IMR-90 (cell line): ENCODE measurements around the gene RAP2B. TPM values are rescaled to one million over a fixed set of nuclear protein-coding genes. Genes with fewer than 3 reads are reported as not detected.

Experiments
- ATAC-seq: fragments of 200-7000 bp; cut with Tn5 transposase; 2 replicates; pipeline ENCODE4 v1.9.1; 2020; ENCODE audit warnings: low read depth, mild to moderate bottlenecking, moderate library complexity
- BruUV-seq: library from RNA; stranded (reverse); fragments of 400-500 nt; replicated peaks from 2 replicates; lab custom pipeline; 2021; lab: Mats Ljungman, UMichigan
- CTCF ChIA-PET: fragments of 300-600 bp; formaldehyde crosslinking; extraction: SDS; loops from one replicate; lab custom pipeline; 2021; ENCODE audit warnings: antibody characterized with exemption; lab: Yijun Ruan, JAX
- POLR2A ChIA-PET: fragments of 300-600 bp; sonication (Branson Sonifier 250); formaldehyde crosslinking; loops from one replicate; lab custom pipeline; 2022; ENCODE audit warnings: antibody characterized with exemption; ENCODE audit not compliant: unreplicated experiment; lab: Charles Lee
- DNase-seq: peaks from one replicate; pipeline ENCODE4 v3.0.0; 2013
- H2AFZ ChIP-seq: replicated peaks from 2 replicates; pipeline ENCODE3; 2013; ENCODE audit warnings: low read length, mild to moderate bottlenecking; ENCODE audit not compliant: poor library complexity
- H2AK5ac ChIP-seq: 2 replicates; pipeline ENCODE4 v1.6.1; 2013; ENCODE audit warnings: low read depth, low read length, inconsistent platforms
- H2AK9ac ChIP-seq: replicated peaks from 2 replicates; pipeline ENCODE3; 2013; ENCODE audit warnings: mild to moderate bottlenecking, low read depth, low read length, moderate library complexity; ENCODE audit not compliant: poor library complexity
- H2BK120ac ChIP-seq: 2 replicates; pipeline ENCODE4 v1.6.1; 2013; ENCODE audit warnings: low read depth, low read length, inconsistent platforms
- H2BK15ac ChIP-seq: 3 replicates; pipeline ENCODE4 v1.6.1; 2013; ENCODE audit warnings: low read depth, low read length, inconsistent platforms
- H2BK20ac ChIP-seq: 2 replicates; pipeline ENCODE4 v1.6.1; 2013; ENCODE audit warnings: low read depth, mild to moderate bottlenecking, inconsistent platforms, low read length, moderate library complexity
- H2BK5ac ChIP-seq: 2 replicates; pipeline ENCODE4 v1.6.1; 2013; ENCODE audit warnings: mild to moderate bottlenecking, low read depth, low read length, inconsistent platforms; ENCODE audit not compliant: poor library complexity, severe bottlenecking
- H3K14ac ChIP-seq: replicated peaks from 2 replicates; pipeline ENCODE4 v1.6.1; 2013; ENCODE audit warnings: low read depth, low read length, inconsistent platforms
- H3K18ac ChIP-seq: 2 replicates; pipeline ENCODE4 v1.6.1; 2013; ENCODE audit warnings: low read depth, low read length, control low read depth
- H3K23ac ChIP-seq: 2 replicates; pipeline ENCODE4 v1.6.1; 2013; ENCODE audit warnings: low read depth, low read length, inconsistent platforms
- H3K27ac ChIP-seq: 2 replicates; pipeline ENCODE4 v1.5.1; 2013; ENCODE audit warnings: mild to moderate bottlenecking, control low read depth, low read length; ENCODE audit not compliant: insufficient read depth
- H3K27me3 ChIP-seq: 2 replicates; pipeline ENCODE4 v1.6.1; 2013; ENCODE audit warnings: low read length; ENCODE audit not compliant: control insufficient read depth, insufficient read depth
- H3K36me3 ChIP-seq: 2 replicates; pipeline ENCODE4 v1.6.1; 2013; ENCODE audit warnings: low read length, mixed read lengths; ENCODE audit not compliant: control insufficient read depth, insufficient read depth
- H3K4ac ChIP-seq: 2 replicates; pipeline ENCODE4 v1.6.1; 2013; ENCODE audit warnings: low read depth, low read length, inconsistent platforms
- H3K4me1 ChIP-seq: 2 replicates; pipeline ENCODE4 v1.6.1; 2013; ENCODE audit warnings: low read length, mixed read lengths; ENCODE audit not compliant: control insufficient read depth, insufficient read depth
- H3K4me2 ChIP-seq: 2 replicates; pipeline ENCODE4 v1.6.1; 2013; ENCODE audit warnings: low read depth, mild to moderate bottlenecking, control low read depth, low read length, moderate library complexity
- H3K4me3 ChIP-seq: 2 replicates; pipeline ENCODE4 v1.5.1; 2013; ENCODE audit warnings: low read depth, mild to moderate bottlenecking, control low read depth, low read length, moderate library complexity; ENCODE audit not compliant: insufficient read depth
- H3K56ac ChIP-seq: 2 replicates; pipeline ENCODE4 v1.6.1; 2013; ENCODE audit warnings: low read length, inconsistent platforms; ENCODE audit not compliant: insufficient read depth; ENCODE audit errors: extremely low read depth
- H3K79me1 ChIP-seq, 2 experiments: 2 replicates each; pipeline ENCODE4 v1.6.1; 2013; ENCODE audit warnings: low read length in 2 of 2, inconsistent platforms in 1 of 2, low read depth in 1 of 2
- H3K9ac ChIP-seq: 2 replicates; pipeline ENCODE4 v1.6.1; 2013; ENCODE audit warnings: low read depth, low read length, control low read depth
- H3K9me1 ChIP-seq: 2 replicates; pipeline ENCODE4 v1.6.1; 2013; ENCODE audit warnings: low read length, inconsistent platforms; ENCODE audit not compliant: insufficient read depth
- H3K9me3 ChIP-seq: 2 replicates; pipeline ENCODE4 v1.6.1; 2013; ENCODE audit warnings: low read length; ENCODE audit not compliant: control insufficient read depth, insufficient read depth
- H4K20me1 ChIP-seq: 2 replicates; pipeline ENCODE4 v1.6.1; 2013; ENCODE audit warnings: low read length, inconsistent platforms; ENCODE audit not compliant: insufficient read depth
- H4K5ac ChIP-seq: 2 replicates; pipeline ENCODE4 v1.6.1; 2013; ENCODE audit warnings: mild to moderate bottlenecking, low read depth, low read length, control low read depth
- H4K8ac ChIP-seq, 2 experiments: 2 replicates each; pipeline ENCODE4 v1.6.1; 2013; ENCODE audit warnings: low read depth in 2 of 2, low read length in 2 of 2, control low read depth in 1 of 2, inconsistent platforms in 1 of 2
- H4K91ac ChIP-seq: 2 replicates; pipeline ENCODE4 v1.6.1; 2013; ENCODE audit warnings: low read depth, low read length, inconsistent platforms; ENCODE audit not compliant: insufficient read depth
- BHLHE40 ChIP-seq: fragments of 150-350 bp; IDR thresholded peaks from 2 replicates; pipeline ENCODE4 v1.6.1; 2016; ENCODE audit warnings: mild to moderate bottlenecking, low read depth, low read length
- CHD1 ChIP-seq: IDR thresholded peaks from 2 replicates; pipeline ENCODE4 v1.6.1; 2012; ENCODE audit warnings: low read depth, low read length, improper control_type of control experiment
- FOS ChIP-seq: fragments of 150-350 bp; IDR thresholded peaks from 2 replicates; pipeline ENCODE4 v1.6.1; 2016; ENCODE audit warnings: low read depth, low read length
- MAFK ChIP-seq: IDR thresholded peaks from 2 replicates; pipeline ENCODE4 v1.6.1; 2012; ENCODE audit warnings: low read depth, low read length, improper control_type of control experiment
- MAZ ChIP-seq: IDR thresholded peaks from 2 replicates; pipeline ENCODE4 v1.6.1; 2012; ENCODE audit warnings: low read depth, mild to moderate bottlenecking, low read length, improper control_type of control experiment, moderate library complexity, borderline replicate concordance
- MXI1 ChIP-seq: IDR thresholded peaks from 2 replicates; pipeline ENCODE4 v1.6.1; 2012; ENCODE audit warnings: low read depth, mild to moderate bottlenecking, low read length, moderate library complexity, borderline replicate concordance
- NFE2L2 ChIP-seq: fragments of 150-350 bp; IDR thresholded peaks from 2 replicates; pipeline ENCODE4 v1.6.1; 2016; ENCODE audit warnings: low read depth, mild to moderate bottlenecking, low read length
- POLR2A ChIP-seq: IDR thresholded peaks from 2 replicates; pipeline ENCODE4 v1.6.1; 2012; ENCODE audit warnings: mild to moderate bottlenecking, low read depth, low read length
- RAD21 ChIP-seq: IDR thresholded peaks from 2 replicates; pipeline ENCODE4 v1.6.1; 2012; ENCODE audit warnings: low read length, improper control_type of control experiment
- RCOR1 ChIP-seq: IDR thresholded peaks from 2 replicates; pipeline ENCODE4 v1.6.1; 2012; ENCODE audit warnings: mild to moderate bottlenecking, low read length, improper control_type of control experiment; ENCODE audit not compliant: insufficient replicate concordance
- RFX5 ChIP-seq: IDR thresholded peaks from 2 replicates; pipeline ENCODE4 v1.8.0; 2012; ENCODE audit warnings: low read depth, mild to moderate bottlenecking, low read length, moderate library complexity
- SMC3 ChIP-seq: fragments of 150-350 bp; IDR thresholded peaks from 2 replicates; pipeline ENCODE4 v1.6.1; 2016; ENCODE audit warnings: low read depth, mild to moderate bottlenecking, antibody characterized with exemption, low read length, moderate library complexity
- WGBS, 2 experiments: methylation state at CpG; one replicate each; pipeline versions ENCODE4 v1.1.5 to v1.1.7; 2013; ENCODE audit warnings: missing lambda C conversion rate in 2 of 2; ENCODE audit not compliant: insufficient read length in 1 of 2; ENCODE audit errors: extremely low coverage in 2 of 2; 5-methylcytosine and 5-hydroxymethylcytosine counted together
- dilution Hi-C: fragments of 300-500 bp; cut with HindIII; formaldehyde crosslinking; loops from one replicate; pipeline ENCODE4 v1.14.3; 2018; ENCODE audit warnings: low sequenced_read_pairs; ENCODE audit not compliant: unreplicated experiment
- in situ Hi-C: fragments of 300-500 bp; cut with MboI; formaldehyde crosslinking; loops from 3 replicates; pipeline ENCODE4 v1.14.3; 2019; ENCODE audit warnings: low sequenced_read_pairs, inconsistent platforms, mixed read lengths
- intact Hi-C: fragments of 100-400 bp; cut with micrococcal nuclease; formaldehyde crosslinking; loops from 2 replicates; pipeline ENCODE4 v1.10.0; 2022
- polyA plus RNA-seq, 3 experiments: library from polyadenylated mRNA; depleted of rRNA; stranded (reverse); fragments of >200 nt; gene quantifications; 2 replicates each; pipeline ENCODE4 v1.2.3, GENCODE V29; 2012; ENCODE audit warnings: low replicate concordance in 1 of 3
- total RNA-seq: library from RNA; depleted of rRNA; stranded (reverse); fragments of >200 nt; gene quantifications from 2 replicates; pipeline ENCODE4 v1.2.3, GENCODE V29; 2012

The RAP2B gene
- total and polyA plus RNA-seq, 2 of the 4 experiments (the other 2 are of a cell fraction) = 6.6 to 12.4 TPM

- H4K8ac ChIP-seq = peak overlapping the region; percentile 27 to 91
- TF ChIP-seq SMC3 (0 out of 2 replicates have a peak, but pooled peaks have one; percentile 7), RAD21 (peak; percentile 0), MXI1 (peak; percentile 5; the same call in 1 of the 2 replicates), MAZ (peak; percentile 72; the same call in 1 of the 2 replicates), FOS (peak; percentile 76), BHLHE40 (peak; percentile 58), RFX5 (no peak), POLR2A (peak; percentile 82), RCOR1 (no peak), NFE2L2 (peak; percentile 3; the same call in 1 of the 2 replicates), MAFK (no peak), CHD1 (no peak)
- H3K56ac ChIP-seq = peak overlapping the region; percentile 97
- H2BK120ac ChIP-seq = peak overlapping the region; percentile 93
- H3K4ac ChIP-seq = peak overlapping the region; percentile 96
- 1% methylated on average over 19 of the region's 43 CpGs; no CpG with 5 or more reads in 1 of the 2 experiments for WGBS, 2 experiments
- peaks cover 5% of the 10 kb centered on the region; the same call in 1 of the 2 replicates for H3K9me1 ChIP-seq
- peak overlapping the region; percentile 99 for H2BK5ac ChIP-seq
- H4K5ac ChIP-seq = peak overlapping the region; percentile 76
- H3K18ac ChIP-seq = peak overlapping the region; percentile 80
- no peaks in the 10 kb centered on the region for H3K36me3 ChIP-seq
- peak overlapping the region; percentile 16; the same call in 2 of the 3 replicates for H2BK15ac ChIP-seq
- H3K14ac ChIP-seq = peak overlapping the region; percentile 96
- BruUV-seq = no TSS peak
- peak overlapping the region; percentile 82 for H3K9ac ChIP-seq
- H3K4me2 ChIP-seq = peak overlapping the region; percentile 85
- peaks cover 4% of the 10 kb centered on the region; the same call in 1 of the 2 replicates for H3K4me1 ChIP-seq
- peak overlapping the region; percentile 78 for H2BK20ac ChIP-seq
- no peaks in the 10 kb centered on the region for H3K9me3 ChIP-seq
- peak overlapping the region; percentile 96 for H3K23ac ChIP-seq
- peaks cover 28% of the 10 kb centered on the region for H4K20me1 ChIP-seq
- peak overlapping the region; percentile 97 for H2AK9ac ChIP-seq
- H3K27me3 ChIP-seq = no peaks in the 10 kb centered on the region
- in situ Hi-C loops = loop anchor here (10.0 to 25.0 kb wide), 3 partner anchors 124 to 602 kb away; no protein-coding TSS in a partner anchor
- H2AFZ ChIP-seq = peak overlapping the region; percentile 93
- H3K4me3 ChIP-seq = peak overlapping the region; percentile 73
- dilution Hi-C loops = no loop called here
- ChIA-PET CTCF (interaction anchor here (0.6 to 1.7 kb wide), 6 partner anchors 117 to 608 kb away, joined by 3 to 7 read pairs (median 4); no protein-coding TSS in a partner anchor), POLR2A (interaction anchor here (0.6 to 1.7 kb wide), 5 partner anchors 11 to 118 kb away, joined by 3 to 6 read pairs (median 4); no protein-coding TSS in a partner anchor)
- H4K91ac ChIP-seq = peak overlapping the region; percentile 88
- intact Hi-C loops = loop anchor here (1.0 to 10.0 kb wide), 4 partner anchors 117 to 435 kb away; no protein-coding TSS in a partner anchor
- DNase-seq = peak; percentile 89
- no peaks in the 10 kb centered on the region; a peak in 1 of 4 replicates for H3K79me1 ChIP-seq
- H2AK5ac ChIP-seq = peak overlapping the region; percentile 52; the same call in 1 of the 2 replicates
- ATAC-seq = peak; percentile 38
- peak overlapping the region; percentile 98 for H3K27ac ChIP-seq
Observed at GRCh38 chr3:153160451-153161137, 1.4 kb upstream of the RAP2B start.
